AG10803 (cell line): ENCODE results near the gene DEPDC1B.
"Not testable (repeated sequence)": the region's sequence is repeated elsewhere in the genome, so short reads cannot be mapped to it uniquely, and the experiment has no call there.

Source experiments
- DNase-seq: peaks from one replicate; pipeline ENCODE4 v3.0.0; 2010; ENCODE audit warnings: low read depth
- H3K4me3 ChIP-seq: 2 replicates; pipeline ENCODE4 v1.5.1; 2011; ENCODE audit warnings: mild to moderate bottlenecking, low read length, control low read depth
- CTCF ChIP-seq: conservative IDR thresholded peaks from 2 replicates; pipeline ENCODE4 v1.5.1; 2011; ENCODE audit warnings: mild to moderate bottlenecking, low read length, control low read depth, inconsistent platforms

DEPDC1B gene

GRCh38 chr5:60578315-60578714 lies 121.7 kb downstream of the DEPDC1B start:
- no peak overlapping the region for H3K4me3 ChIP-seq
- TF ChIP-seq CTCF, result no peak
- DNase-seq, result no peak

- no peak for DNase-seq
- H3K4me3 ChIP-seq, result no peak overlapping the region
- TF ChIP-seq CTCF, result no peak
Observed at GRCh38 chr5:60577116-60577515, 122.8 kb downstream of the DEPDC1B start.

GRCh38 chr5:60576425-60576824 lies 123.5 kb downstream of the DEPDC1B start:
- no peak for DNase-seq
- no peak overlapping the region for H3K4me3 ChIP-seq
- TF ChIP-seq CTCF, result no peak

- no peak for TF ChIP-seq CTCF
- H3K4me3 ChIP-seq, result no peak overlapping the region
- DNase-seq, result no peak
Observed at GRCh38 chr5:60568646-60569045, 131.3 kb downstream of the DEPDC1B start.

- no peak overlapping the region for H3K4me3 ChIP-seq
- DNase-seq, result no peak
- no peak for TF ChIP-seq CTCF
Observed at GRCh38 chr5:60563696-60564324, 136.2 kb downstream of the DEPDC1B start.

GRCh38 chr5:60553291-60553690 lies 146.7 kb downstream of the DEPDC1B start:
- DNase-seq, H3K4me3 ChIP-seq: not testable (repeated sequence)

- DNase-seq, result no peak
- H3K4me3 ChIP-seq, result no peak overlapping the region
- TF ChIP-seq CTCF, result no peak
Observed at GRCh38 chr5:60551829-60552228, 148.1 kb downstream of the DEPDC1B start.

- TF ChIP-seq CTCF, result no peak
- H3K4me3 ChIP-seq, result no peak overlapping the region
- DNase-seq, result no peak
Observed at GRCh38 chr5:60551250-60551649, 148.7 kb downstream of the DEPDC1B start.
